Keratinocyte (primary cell): ENCODE data around the gene BCO2. TPM values are rescaled to one million over a fixed set of nuclear protein-coding genes. Genes with fewer than 3 reads are reported as not detected.

ENCODE experiments used
- DNase-seq: peaks from one replicate; pipeline ENCODE4 v3.0.0-alpha.2; 2011; ENCODE audit warnings: low read depth, missing footprints, low spot score
- FAIRE-seq: peaks from 2 replicates; lab custom pipeline; 2011; peaks lifted over from hg19 to GRCh38; lab: Jason Lieb, UNC
- H2AFZ ChIP-seq: 2 replicates; pipeline ENCODE4 v1.6.0; 2012; ENCODE audit warnings: low read length, control low read depth, inconsistent platforms; ENCODE audit not compliant: control insufficient read depth
- H3K27ac ChIP-seq: 2 replicates; pipeline ENCODE4 v1.5.1; 2011; ENCODE audit warnings: low read length; ENCODE audit not compliant: control insufficient read depth, insufficient read depth
- H3K27me3 ChIP-seq: 3 replicates; pipeline ENCODE4 v1.6.0; 2011; ENCODE audit warnings: low read length; ENCODE audit not compliant: control insufficient read depth, insufficient read depth; ENCODE audit errors: extremely low read depth
- H3K36me3 ChIP-seq, 2 experiments: 2 replicates in 1 of 2; 3 replicates in 1 of 2; pipeline ENCODE4 v1.5.1; 2011; ENCODE audit warnings: low read length in 2 of 2, mild to moderate bottlenecking in 1 of 2; ENCODE audit not compliant: control insufficient read depth in 2 of 2, insufficient read depth in 2 of 2; ENCODE audit errors: extremely low read depth in 1 of 2
- H3K4me1 ChIP-seq: 3 replicates; pipeline ENCODE4 v1.5.1; 2011; ENCODE audit warnings: low read length; ENCODE audit not compliant: control insufficient read depth, insufficient read depth; ENCODE audit errors: extremely low read depth
- H3K4me2 ChIP-seq: 3 replicates; pipeline ENCODE4 v1.6.0; 2011; ENCODE audit warnings: low read depth, low read length; ENCODE audit not compliant: control insufficient read depth, insufficient read depth; ENCODE audit errors: extremely low read depth
- H3K4me3 ChIP-seq, 3 experiments: fragments of 200-600 bp in 1 of 3; sonication (generic) in 1 of 3; 2 replicates in 2 of 3; 3 replicates in 1 of 3; pipeline ENCODE4 v1.5.1; 2011 to 2016; ENCODE audit warnings: low read length in 3 of 3, mild to moderate bottlenecking in 3 of 3, control low read depth in 2 of 3, inconsistent platforms in 1 of 3, low read depth in 1 of 3, mixed read lengths in 1 of 3, mixed run types in 1 of 3, moderate library complexity in 1 of 3; ENCODE audit not compliant: control insufficient read depth in 2 of 3, insufficient read depth in 2 of 3; ENCODE audit errors: extremely low read depth in 1 of 3
- H3K79me2 ChIP-seq: 2 replicates; pipeline ENCODE4 v1.6.0; 2012; ENCODE audit warnings: low read length; ENCODE audit not compliant: control insufficient read depth, insufficient read depth
- H3K9ac ChIP-seq: 3 replicates; pipeline ENCODE4 v1.6.0; 2011; ENCODE audit warnings: low read length; ENCODE audit not compliant: control insufficient read depth, insufficient read depth; ENCODE audit errors: extremely low read depth
- H3K9me1 ChIP-seq: 3 replicates; pipeline ENCODE4 v1.6.0; 2011; ENCODE audit warnings: low read length; ENCODE audit not compliant: control insufficient read depth, insufficient read depth; ENCODE audit errors: extremely low read depth
- H3K9me3 ChIP-seq: 2 replicates; pipeline ENCODE4 v1.5.1; 2012; ENCODE audit warnings: low read depth, low read length; ENCODE audit not compliant: control insufficient read depth
- H4K20me1 ChIP-seq: 3 replicates; pipeline ENCODE4 v1.6.0; 2011; ENCODE audit warnings: low read length; ENCODE audit not compliant: control insufficient read depth, insufficient read depth; ENCODE audit errors: extremely low read depth
- EZH2 ChIP-seq: IDR thresholded peaks from one replicate; pipeline ENCODE4 v1.6.1; 2012; ENCODE audit warnings: inconsistent platforms, mild to moderate bottlenecking, low read length, moderate library complexity
- dilution Hi-C: fragments of 300-500 bp; cut with MboI; formaldehyde crosslinking; loops from one replicate; pipeline ENCODE4 v1.7.0; 2020; ENCODE audit warnings: low sequenced_read_pairs; ENCODE audit not compliant: extremely low pct_ligation_motif_present
- polyA plus RNA-seq, 5 experiments: library from polyadenylated mRNA; depleted of rRNA in 3 of 5; stranded (reverse) in 3 of 5; stranded (forward) in 1 of 5; unstranded in 1 of 5; fragments of >200 nt; gene quantifications; 1 replicate in 1 of 5; 2 replicates in 3 of 5; 3 replicates in 1 of 5; pipeline versions ENCODE4 v1.2.1 to v1.2.3, GENCODE V29; 2011 to 2012; ENCODE audit warnings: missing spikeins in 2 of 5, low read depth in 1 of 5, low replicate concordance in 1 of 5
- TF ChIP-seq, protein P1 (sequence below), 3 experiments: IDR thresholded peaks in 1 of 3; conservative IDR thresholded peaks in 1 of 3; optimal IDR thresholded peaks in 1 of 3; 2 replicates in 2 of 3; 3 replicates in 1 of 3; pipeline versions ENCODE3 to v1.5.1; 2011; ENCODE audit warnings: low read length in 3 of 3, mild to moderate bottlenecking in 3 of 3, moderate library complexity in 2 of 3, control low read depth in 1 of 3, inconsistent platforms in 1 of 3; ENCODE audit not compliant: insufficient read depth in 2 of 3; ENCODE audit errors: extremely low read depth in 1 of 3

The BCO2 gene
- polyA plus RNA-seq, 1 donor (not counting 4 experiments of a cell fraction or from before 2014, with no cell fraction given), result 0.37 TPM

DNA sequence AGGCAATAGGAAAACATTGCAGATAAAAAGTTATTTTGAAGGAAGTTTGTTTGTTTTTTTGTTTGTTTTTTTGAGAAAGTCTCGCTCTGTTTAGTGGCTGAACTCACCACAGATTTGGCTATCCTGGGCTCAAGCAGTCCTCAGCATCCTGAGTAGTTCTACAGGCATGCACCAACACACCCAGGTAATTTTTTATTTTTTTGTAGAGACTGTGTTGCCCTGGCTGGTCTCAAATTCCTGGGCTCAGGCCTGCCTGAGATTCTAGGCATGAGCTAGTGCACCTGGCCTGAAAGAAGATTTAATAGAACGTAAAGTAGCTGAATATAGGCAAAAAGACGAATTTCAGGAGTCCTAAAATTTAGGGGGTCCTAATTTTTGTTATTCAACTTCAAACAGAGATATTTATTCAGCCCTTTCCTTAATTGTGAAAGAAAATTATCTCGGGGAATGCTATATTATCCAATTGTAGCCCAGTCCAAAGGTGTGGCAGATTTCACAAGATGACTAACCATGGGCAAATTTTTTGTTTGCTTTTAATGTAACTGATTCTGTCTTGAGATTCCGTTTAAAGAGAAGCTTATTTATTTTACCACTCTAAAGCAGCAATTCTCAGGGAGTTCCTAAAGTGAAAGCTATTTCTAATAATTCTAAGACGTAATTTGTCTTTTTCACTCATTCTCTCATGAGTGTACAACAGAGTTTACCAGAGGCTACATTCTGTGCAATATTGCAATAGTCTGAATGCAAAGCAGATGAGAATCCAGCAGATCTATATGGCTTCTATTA lies 12.4 kb upstream of the BCO2 start:
- Histone ChIP-seq H3K27ac (peak overlapping the region; percentile 96), H3K9me3 (no peaks in the 10 kb centered on the region), H4K20me1 (no peaks in the 10 kb centered on the region), H3K9ac (peak overlapping the region; percentile 93), H3K4me3 (peak overlapping the region; percentile 64 to 99 (median 92)), H3K9me1 (no peaks in the 10 kb centered on the region), H2AFZ (no peak overlapping the region), H3K4me2 (peak overlapping the region; percentile 94), H3K79me2 (peaks cover 44% of the 10 kb centered on the region), H3K27me3 (no peaks in the 10 kb centered on the region), H3K36me3 (no peaks in the 10 kb centered on the region), H3K4me1 (peaks cover 51% of the 10 kb centered on the region)
- dilution Hi-C loops, result no loop called here
- FAIRE-seq (peak; percentile 80), DNase-seq (no peak)
- no peak for TF ChIP-seq EZH2
- TF ChIP-seq, protein P1, sequence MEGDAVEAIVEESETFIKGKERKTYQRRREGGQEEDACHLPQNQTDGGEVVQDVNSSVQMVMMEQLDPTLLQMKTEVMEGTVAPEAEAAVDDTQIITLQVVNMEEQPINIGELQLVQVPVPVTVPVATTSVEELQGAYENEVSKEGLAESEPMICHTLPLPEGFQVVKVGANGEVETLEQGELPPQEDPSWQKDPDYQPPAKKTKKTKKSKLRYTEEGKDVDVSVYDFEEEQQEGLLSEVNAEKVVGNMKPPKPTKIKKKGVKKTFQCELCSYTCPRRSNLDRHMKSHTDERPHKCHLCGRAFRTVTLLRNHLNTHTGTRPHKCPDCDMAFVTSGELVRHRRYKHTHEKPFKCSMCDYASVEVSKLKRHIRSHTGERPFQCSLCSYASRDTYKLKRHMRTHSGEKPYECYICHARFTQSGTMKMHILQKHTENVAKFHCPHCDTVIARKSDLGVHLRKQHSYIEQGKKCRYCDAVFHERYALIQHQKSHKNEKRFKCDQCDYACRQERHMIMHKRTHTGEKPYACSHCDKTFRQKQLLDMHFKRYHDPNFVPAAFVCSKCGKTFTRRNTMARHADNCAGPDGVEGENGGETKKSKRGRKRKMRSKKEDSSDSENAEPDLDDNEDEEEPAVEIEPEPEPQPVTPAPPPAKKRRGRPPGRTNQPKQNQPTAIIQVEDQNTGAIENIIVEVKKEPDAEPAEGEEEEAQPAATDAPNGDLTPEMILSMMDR (optimal IDR thresholded peaks at IDR 0.05 in 1 of 3, IDR thresholded peaks at IDR 0.05 in 1 of 3, conservative IDR thresholded peaks at IDR 0.05 in 1 of 3; ENCODE audit: extremely low read depth in 1 of 3, insufficient read depth in 2 of 3, low read length in 3 of 3), result no peak

DNA sequence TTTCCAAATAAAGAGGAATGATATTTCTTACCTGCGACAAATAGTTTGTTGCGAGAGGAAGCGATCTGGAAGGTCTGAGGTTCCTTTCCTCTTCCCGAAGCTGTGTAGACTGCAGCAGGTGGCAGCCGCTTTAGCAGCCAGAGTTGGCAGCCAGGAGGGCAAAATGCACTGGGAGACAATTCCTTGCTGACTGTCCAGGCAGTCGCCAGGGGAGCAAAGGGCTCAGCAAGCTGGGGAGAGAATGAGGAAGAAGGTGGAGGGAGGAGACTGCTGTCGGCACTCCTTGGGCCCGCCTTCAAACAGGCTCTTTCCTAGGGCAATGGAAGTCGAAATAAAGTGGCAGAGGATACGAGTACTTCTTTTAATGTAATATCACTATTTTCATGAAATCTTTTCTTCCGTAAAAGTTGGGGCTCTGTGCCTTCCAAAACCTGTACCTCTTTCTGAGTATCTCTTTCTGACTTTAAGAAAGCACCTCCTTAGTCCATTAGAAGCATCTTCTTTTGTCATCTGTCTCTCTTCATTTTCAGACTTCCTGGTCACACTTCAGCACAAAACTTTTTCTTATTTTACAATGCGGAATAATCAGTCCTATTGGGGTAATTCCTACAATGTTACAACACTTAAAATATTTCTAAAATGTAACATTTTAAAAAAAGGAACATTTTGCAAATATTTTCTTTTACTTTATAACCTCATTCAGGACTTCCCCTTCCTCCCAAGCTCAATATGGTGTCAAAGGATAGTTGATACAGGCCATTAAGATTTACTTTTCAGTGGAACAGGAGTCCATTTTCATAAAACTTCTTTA lies 11.2 kb upstream of the BCO2 start, which contains the start of gene IL18:
Gene IL18 (minus strand): TSS at position 220 of the 811 bp plus-strand sequence. CDS start 9,041 bp downstream, outside the sequence.
- Histone ChIP-seq H3K4me2 (peak within 1 kb of the TSS; percentile 94), H3K9me1 (no peaks in the 10 kb centered on the region), H3K9ac (peak within 1 kb of the TSS; percentile 93), H4K20me1 (no peaks in the 10 kb centered on the region), H3K4me1 (peaks cover 44% of the 10 kb centered on the region), H3K27ac (peak within 1 kb of the TSS; percentile 96), H3K27me3 (no peaks in the 10 kb centered on the region), H3K36me3 (no peaks in the 10 kb centered on the region), H3K9me3 (no peaks in the 10 kb centered on the region), H3K4me3 (peak within 1 kb of the TSS; percentile 64 to 99 (median 92)), H2AFZ (peak within 1 kb of the TSS; percentile 96), H3K79me2 (peaks cover 41% of the 10 kb centered on the region)
- no peak for DNase-seq
- dilution Hi-C loops, result no loop called here
- TF ChIP-seq, protein P1 (optimal IDR thresholded peaks at IDR 0.05 in 1 of 3, IDR thresholded peaks at IDR 0.05 in 1 of 3, conservative IDR thresholded peaks at IDR 0.05 in 1 of 3; ENCODE audit: extremely low read depth in 1 of 3, insufficient read depth in 2 of 3, low read length in 3 of 3), result peak; percentile 8 to 24 (median 15)
- no peak for TF ChIP-seq EZH2
- FAIRE-seq, result peak; percentile 76
